Ovary (tissue), 9 donors: ENCODE results near the gene RAB39A. TPM values are rescaled to one million over a fixed set of nuclear protein-coding genes. Genes with fewer than 3 reads are reported as not detected.

ENCODE experiments used
- DNase-seq, 5 donors: peaks; one replicate each; pipeline ENCODE4 v3.0.0-alpha.2; 2019 to 2020
- H3K27ac ChIP-seq, 2 donors: fragments of 200-600 bp; one replicate each; pipeline versions ENCODE4 v1.5.1 to v1.8.0; 2019 to 2022
- H3K27me3 ChIP-seq: fragments of 200-600 bp; one replicate; pipeline ENCODE4 v1.8.0; 2022
- H3K36me3 ChIP-seq: fragments of 200-600 bp; sonication (generic); one replicate; pipeline ENCODE4 v1.5.1; 2019
- H3K4me1 ChIP-seq: one replicate; pipeline ENCODE4 v1.8.1; 2013; ENCODE audit warnings: mild to moderate bottlenecking, moderate library complexity; ENCODE audit not compliant: insufficient read depth
- H3K4me3 ChIP-seq: fragments of 200-600 bp; sonication (generic); one replicate; pipeline ENCODE4 v1.5.1; 2017
- H3K9me3 ChIP-seq, 2 donors: fragments of 200-600 bp in 1 of 2; sonication (generic) in 1 of 2; one replicate each; pipeline versions ENCODE4 v1.5.1 to v1.8.1; 2013 to 2019; ENCODE audit warnings: mild to moderate bottlenecking in 1 of 2, moderate library complexity in 1 of 2
- EP300 ChIP-seq: sonication (generic); formaldehyde crosslinking; IDR thresholded peaks from one replicate; pipeline ENCODE4 v1.6.1; 2017; ENCODE audit warnings: antibody characterized with exemption
- POLR2A ChIP-seq: fragments of 450-650 bp; IDR thresholded peaks from one replicate; pipeline ENCODE4 v1.6.1; 2017; ENCODE audit warnings: antibody characterized with exemption, mild to moderate bottlenecking, moderate library complexity
- WGBS, 3 donors: extraction: QIAGEN DNeasy Blood & Tissue Kit in 1 of 3; methylation state at CpG; one replicate each; pipeline versions ENCODE4 v1.1.5 to v1.1.7; 2013 to 2017; 5-methylcytosine and 5-hydroxymethylcytosine counted together
- intact Hi-C, 4 donors: fragments of 100-400 bp; cut with DNase I; formaldehyde crosslinking; loops; one replicate each; pipeline versions ENCODE4 v1.11.0 to v1.15.1; 2022 to 2023
- polyA plus RNA-seq, 2 donors: library from polyadenylated mRNA; stranded (reverse); fragments of 200-250 nt in 1 of 2; fragments of 350-450 nt in 1 of 2; fragmentation: Illumina TruSeq in 1 of 2; extraction: RNeasy Lipid Tissue Mini Kit (QIAGEN cat#74804) in 1 of 2; gene quantifications; one replicate each; pipeline ENCODE4 v1.2.3, GENCODE V29; 2013 to 2014
- total RNA-seq, 7 donors: library from RNA; depleted of rRNA in 2 of 7; stranded (reverse); fragments of >200 nt in 2 of 7; fragmentation: NEBNext Ultra II Directional in 3 of 7; extraction: Animal tissue kit (Norgen Biotek cat#: 25700) in 3 of 7; gene quantifications; one replicate each; pipeline versions ENCODE4 v1.1.0 to v1.2.4, GENCODE V29; 2016 to 2023
- TF ChIP-seq, protein P1 (sequence below), 3 donors: fragments of 450-650 bp in 2 of 3; fragments of 200-600 bp in 1 of 3; IDR thresholded peaks; one replicate each; pipeline versions ENCODE4 v1.5.1 to v1.8.0; 2016 to 2022; ENCODE audit warnings: antibody characterized with exemption in 3 of 3, mild to moderate bottlenecking in 1 of 3
- donor health status: DM: no; HTN: no; CAD: no; lungs with moderate emphysema.
- donor health status: DM: no; HTN: no; CAD: no.
- donor health status: Bipolar disorder and iron deficiency.
- donor health status: DM: yes; HTN: yes; CAD: no.
- donor health status: DM: no; HTN: no; CAD: no.
- donor health status: DM: yes; HTN: yes; CAD: no.

RAB39A gene
- total and polyA plus RNA-seq, 9 donors, result 0.04 to 2.1 (median 0.43) TPM

DNA sequence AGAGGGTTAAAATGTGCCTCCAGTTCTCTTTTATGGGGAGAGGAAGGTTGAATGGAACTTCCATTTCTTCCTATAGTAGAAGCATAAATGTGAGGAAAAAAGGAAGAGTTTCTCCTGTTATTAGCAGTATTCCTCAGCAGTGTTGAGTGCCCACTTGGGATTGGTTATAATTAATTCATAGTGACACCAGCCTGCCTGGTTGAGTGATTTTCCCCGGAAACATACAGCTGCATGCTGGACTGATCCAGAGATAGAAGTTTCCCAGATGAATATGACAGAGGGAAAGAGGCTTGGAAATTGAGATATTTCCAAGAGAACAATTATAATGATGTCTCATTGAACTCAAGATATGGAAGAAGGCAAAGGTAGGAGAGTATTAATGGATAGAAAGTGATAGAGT, 28.3 kb downstream of the RAB39A start:
- TF ChIP-seq EP300, result no peak
- TF ChIP-seq, protein P1, sequence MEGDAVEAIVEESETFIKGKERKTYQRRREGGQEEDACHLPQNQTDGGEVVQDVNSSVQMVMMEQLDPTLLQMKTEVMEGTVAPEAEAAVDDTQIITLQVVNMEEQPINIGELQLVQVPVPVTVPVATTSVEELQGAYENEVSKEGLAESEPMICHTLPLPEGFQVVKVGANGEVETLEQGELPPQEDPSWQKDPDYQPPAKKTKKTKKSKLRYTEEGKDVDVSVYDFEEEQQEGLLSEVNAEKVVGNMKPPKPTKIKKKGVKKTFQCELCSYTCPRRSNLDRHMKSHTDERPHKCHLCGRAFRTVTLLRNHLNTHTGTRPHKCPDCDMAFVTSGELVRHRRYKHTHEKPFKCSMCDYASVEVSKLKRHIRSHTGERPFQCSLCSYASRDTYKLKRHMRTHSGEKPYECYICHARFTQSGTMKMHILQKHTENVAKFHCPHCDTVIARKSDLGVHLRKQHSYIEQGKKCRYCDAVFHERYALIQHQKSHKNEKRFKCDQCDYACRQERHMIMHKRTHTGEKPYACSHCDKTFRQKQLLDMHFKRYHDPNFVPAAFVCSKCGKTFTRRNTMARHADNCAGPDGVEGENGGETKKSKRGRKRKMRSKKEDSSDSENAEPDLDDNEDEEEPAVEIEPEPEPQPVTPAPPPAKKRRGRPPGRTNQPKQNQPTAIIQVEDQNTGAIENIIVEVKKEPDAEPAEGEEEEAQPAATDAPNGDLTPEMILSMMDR (IDR thresholded peaks at IDR 0.05), result no peak
- no peak for TF ChIP-seq POLR2A
- H3K27me3 ChIP-seq, result no peaks in the 10 kb centered on the region
- DNase-seq, result no peak
- no peak overlapping the region for H3K27ac ChIP-seq
- no peaks in the 10 kb centered on the region for H3K4me1 ChIP-seq
- intact Hi-C loops, result no loop called here
- no peak overlapping the region for H3K4me3 ChIP-seq
- no peaks in the 10 kb centered on the region for H3K9me3 ChIP-seq
- H3K36me3 ChIP-seq, result no peaks in the 10 kb centered on the region
- 73 to 88% (median 86%) methylated on average over 1 of the region's 1 CpG for WGBS, 3 donors

DNA sequence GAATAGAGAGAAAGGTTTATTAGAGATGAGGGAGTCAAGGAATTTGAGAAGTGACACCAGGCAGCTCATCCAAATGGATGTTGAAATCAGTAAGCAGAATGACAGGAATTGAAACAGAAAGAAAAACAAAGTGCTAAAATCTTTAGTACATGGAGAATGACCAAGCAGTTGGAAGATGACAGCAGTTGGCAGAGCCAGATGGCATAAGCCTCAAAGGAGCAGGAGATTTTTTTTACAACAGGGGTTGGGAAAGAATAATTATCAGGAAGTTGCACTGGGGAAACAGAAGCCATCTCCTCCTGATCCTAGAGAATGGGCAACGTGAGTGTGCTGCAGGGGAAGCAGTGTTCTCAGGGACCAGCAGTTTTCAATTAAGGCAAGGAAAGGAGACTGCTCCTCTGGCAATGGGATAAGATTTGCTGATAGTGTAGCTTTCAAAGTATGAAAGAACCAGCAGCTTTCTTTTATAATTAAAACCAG, 28.9 kb downstream of the RAB39A start:
- no peak for DNase-seq
- H3K4me3 ChIP-seq, result no peak overlapping the region
- no peaks in the 10 kb centered on the region for H3K4me1 ChIP-seq
- TF ChIP-seq POLR2A, result no peak
- TF ChIP-seq, protein P1 (IDR thresholded peaks at IDR 0.05), result no peak
- TF ChIP-seq EP300, result no peak
- intact Hi-C loops, result no loop called here
- no peak overlapping the region for H3K27ac ChIP-seq
- H3K9me3 ChIP-seq, result no peaks in the 10 kb centered on the region
- no peaks in the 10 kb centered on the region for H3K36me3 ChIP-seq
- 0% methylated on average over 1 of the region's 1 CpG for WGBS, 3 donors
- no peaks in the 10 kb centered on the region for H3K27me3 ChIP-seq

DNA sequence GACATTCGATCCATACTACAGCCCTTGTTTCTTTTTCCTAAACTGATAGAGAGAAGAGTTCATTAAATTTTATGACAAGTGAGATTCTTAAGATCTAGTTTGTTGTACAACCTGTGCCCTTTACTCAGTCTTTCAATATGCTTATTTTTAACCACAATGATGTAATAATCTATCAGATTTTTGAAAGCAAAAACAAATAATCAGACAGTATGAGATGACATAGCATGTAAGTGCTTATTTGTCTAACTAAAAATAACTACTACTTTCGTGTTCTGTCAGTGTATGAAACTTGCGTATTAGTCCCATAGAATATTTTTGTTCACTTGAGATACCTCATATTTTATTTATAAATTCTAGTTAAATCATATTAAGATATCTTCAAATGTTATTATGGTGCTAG, 33.2 kb downstream of the RAB39A start:
- Histone ChIP-seq H3K27me3 (no peaks in the 10 kb centered on the region), H3K27ac (no peak overlapping the region), H3K36me3 (no peaks in the 10 kb centered on the region), H3K4me1 (no peaks in the 10 kb centered on the region), H3K4me3 (no peak overlapping the region), H3K9me3 (no peaks in the 10 kb centered on the region)
- WGBS, 3 donors, result 61 to 68% (median 64%) methylated on average over 3 of the region's 3 CpGs
- DNase-seq, result no peak
- intact Hi-C loops, result no loop called here
- TF ChIP-seq, protein P1 (IDR thresholded peaks at IDR 0.05), result no peak
- TF ChIP-seq EP300 (no peak), POLR2A (no peak)

DNA sequence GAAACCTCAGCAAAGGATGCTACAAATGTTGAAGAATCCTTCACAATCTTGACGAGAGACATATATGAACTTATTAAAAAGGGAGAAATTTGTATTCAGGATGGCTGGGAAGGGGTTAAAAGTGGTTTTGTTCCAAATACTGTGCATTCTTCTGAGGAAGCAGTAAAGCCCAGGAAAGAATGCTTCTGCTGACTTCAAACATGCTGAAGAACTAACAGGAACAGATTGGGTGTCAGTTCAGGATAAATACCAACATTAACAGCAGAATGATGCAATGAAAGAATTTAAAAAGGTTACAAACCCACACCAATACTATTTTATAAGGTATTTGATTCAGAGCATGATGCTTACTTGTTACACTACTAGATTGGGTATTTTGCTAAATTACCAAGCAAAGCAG, 33.9 kb downstream of the RAB39A start:
- no peaks in the 10 kb centered on the region for H3K36me3 ChIP-seq
- H3K4me3 ChIP-seq, result no peak overlapping the region
- 59 to 69% (median 63%) methylated on average over 1 of the region's 1 CpG for WGBS, 3 donors
- no peak overlapping the region for H3K27ac ChIP-seq
- no peak for DNase-seq
- H3K9me3 ChIP-seq, result no peaks in the 10 kb centered on the region
- intact Hi-C loops, result no loop called here
- TF ChIP-seq POLR2A (no peak), EP300 (no peak)
- TF ChIP-seq, protein P1 (IDR thresholded peaks at IDR 0.05), result no peak
- no peaks in the 10 kb centered on the region for H3K4me1 ChIP-seq
- no peaks in the 10 kb centered on the region for H3K27me3 ChIP-seq

DNA sequence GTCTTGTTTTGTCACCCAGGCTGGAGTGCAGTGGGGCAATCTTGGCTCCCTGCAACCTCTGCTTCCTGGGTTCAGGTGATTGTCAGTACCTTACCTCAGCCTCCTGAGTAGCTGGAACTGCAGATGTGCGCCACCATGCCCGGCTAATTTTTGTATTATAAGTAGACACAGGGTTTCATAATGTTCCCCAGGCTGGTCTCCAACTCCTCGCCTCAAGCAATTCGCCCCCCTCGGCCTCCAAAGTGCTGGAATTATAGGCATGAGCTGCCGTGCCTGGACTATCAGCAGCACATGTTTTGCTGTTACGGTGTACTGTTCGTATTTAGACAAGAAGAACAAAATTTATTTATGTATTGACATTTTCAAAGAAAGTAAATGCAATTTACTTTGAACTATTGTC, 34.8 kb downstream of the RAB39A start:
- TF ChIP-seq, protein P1 (IDR thresholded peaks at IDR 0.05), result no peak
- TF ChIP-seq EP300, result no peak
- no peak for TF ChIP-seq POLR2A
- Histone ChIP-seq H3K36me3 (no peaks in the 10 kb centered on the region), H3K9me3 (no peaks in the 10 kb centered on the region), H3K4me1 (no peaks in the 10 kb centered on the region), H3K27me3 (no peaks in the 10 kb centered on the region), H3K27ac (no peak overlapping the region), H3K4me3 (no peak overlapping the region)
- no peak for DNase-seq
- 64 to 79% (median 76%) methylated on average over 8 of the region's 8 CpGs for WGBS, 3 donors
- intact Hi-C loops, result no loop called here
